H9 (cell line): ENCODE measurements around the gene MECP2. TPM values are rescaled to one million over a fixed set of nuclear protein-coding genes. Genes with fewer than 3 reads are reported as not detected.

Experiments used
- DNase-seq: peaks from one replicate; pipeline ENCODE4 v3.0.0-alpha.2; 2017
- H2AFZ ChIP-seq: one replicate; pipeline ENCODE4 v1.6.1; 2013; ENCODE audit warnings: mild to moderate bottlenecking, low read length, control low read depth, moderate library complexity
- H2AK5ac ChIP-seq: 2 replicates; pipeline ENCODE4 v1.6.1; 2013; ENCODE audit warnings: low read length, control low read depth, mixed read lengths; ENCODE audit not compliant: insufficient read length
- H2BK120ac ChIP-seq: one replicate; pipeline ENCODE4 v1.6.1; 2013; ENCODE audit warnings: low read depth, mild to moderate bottlenecking, low read length, control low read depth, inconsistent platforms; ENCODE audit not compliant: poor library complexity, severe bottlenecking
- H2BK12ac ChIP-seq: 2 replicates; pipeline ENCODE4 v1.6.1; 2013; ENCODE audit warnings: low read length, control low read depth, mixed read lengths, low read depth; ENCODE audit not compliant: insufficient read length
- H2BK15ac ChIP-seq: 2 replicates; pipeline ENCODE4 v1.6.1; 2013; ENCODE audit warnings: low read depth, low read length, control low read depth
- H2BK20ac ChIP-seq: one replicate; pipeline ENCODE4 v1.6.1; 2013; ENCODE audit warnings: low read depth, mild to moderate bottlenecking, low read length, control low read depth, inconsistent platforms; ENCODE audit not compliant: poor library complexity, severe bottlenecking
- H2BK5ac ChIP-seq: 2 replicates; pipeline ENCODE4 v1.6.1; 2013; ENCODE audit warnings: low read length, control low read depth, mixed read lengths; ENCODE audit not compliant: insufficient read length
- H3K14ac ChIP-seq: 2 replicates; pipeline ENCODE4 v1.6.1; 2013; ENCODE audit warnings: low read length, control low read depth; ENCODE audit not compliant: insufficient read depth
- H3K18ac ChIP-seq: 2 replicates; pipeline ENCODE4 v1.6.1; 2013; ENCODE audit warnings: low read depth, mild to moderate bottlenecking, mixed read lengths, low read length, control low read depth; ENCODE audit not compliant: insufficient read length
- H3K23ac ChIP-seq: 2 replicates; pipeline ENCODE4 v1.6.1; 2013; ENCODE audit warnings: low read length, control low read depth, mixed read lengths, low read depth; ENCODE audit not compliant: insufficient read length
- H3K23me2 ChIP-seq: 2 replicates; pipeline ENCODE4 v1.6.1; 2013; ENCODE audit warnings: low read depth, mild to moderate bottlenecking, mixed read lengths, low read length, control low read depth; ENCODE audit not compliant: insufficient read length, poor library complexity, severe bottlenecking
- H3K27ac ChIP-seq: 2 replicates; pipeline ENCODE4 v1.5.1; 2013; ENCODE audit warnings: low read length, control low read depth, mixed read lengths, low read depth; ENCODE audit not compliant: insufficient read length
- H3K27me3 ChIP-seq: 2 replicates; pipeline ENCODE4 v1.6.1; 2013; ENCODE audit warnings: low read length, control low read depth, inconsistent platforms; ENCODE audit not compliant: insufficient read depth
- H3K4ac ChIP-seq: 2 replicates; pipeline ENCODE4 v1.6.1; 2013; ENCODE audit warnings: low read depth, mild to moderate bottlenecking, control low read depth, inconsistent platforms, low read length, moderate library complexity
- H3K4me1 ChIP-seq: 2 replicates; pipeline ENCODE4 v1.6.1; 2013; ENCODE audit warnings: low read length, control low read depth, inconsistent platforms; ENCODE audit not compliant: insufficient read depth
- H3K4me2 ChIP-seq: 2 replicates; pipeline ENCODE4 v1.6.1; 2013; ENCODE audit warnings: low read length, control low read depth, mixed read lengths; ENCODE audit not compliant: insufficient read length, insufficient read depth
- H3K56ac ChIP-seq: 2 replicates; pipeline ENCODE4 v1.6.1; 2013; ENCODE audit warnings: low read depth, mild to moderate bottlenecking, mixed read lengths, low read length, control low read depth; ENCODE audit not compliant: insufficient read length
- H3K79me1 ChIP-seq: 2 replicates; pipeline ENCODE4 v1.6.1; 2013; ENCODE audit warnings: low read depth, mild to moderate bottlenecking, moderate library complexity, low read length, control low read depth, inconsistent platforms; ENCODE audit not compliant: insufficient read depth, poor library complexity, severe bottlenecking
- H3K79me2 ChIP-seq: 2 replicates; pipeline ENCODE4 v1.6.1; 2013; ENCODE audit warnings: low read length, control low read depth, inconsistent platforms; ENCODE audit not compliant: insufficient read depth
- H3K9ac ChIP-seq: 2 replicates; pipeline ENCODE4 v1.6.1; 2013; ENCODE audit warnings: low read length, control low read depth, mixed read lengths; ENCODE audit not compliant: insufficient read length; ENCODE audit errors: extremely low read depth
- H3K9me3 ChIP-seq: one replicate; pipeline ENCODE4 v1.6.1; 2013; ENCODE audit warnings: low read depth, low read length, inconsistent platforms; ENCODE audit not compliant: control insufficient read depth
- H3T11ph ChIP-seq: one replicate; pipeline ENCODE4 v1.6.1; 2013; ENCODE audit warnings: mild to moderate bottlenecking, low read length, control low read depth, inconsistent platforms
- H4K20me1 ChIP-seq: one replicate; pipeline ENCODE4 v1.6.1; 2013; ENCODE audit not compliant: control insufficient read depth, insufficient read length, insufficient read depth
- H4K5ac ChIP-seq: 2 replicates; pipeline ENCODE4 v1.6.1; 2013; ENCODE audit warnings: low read depth, mild to moderate bottlenecking, mixed read lengths, low read length, control low read depth; ENCODE audit not compliant: insufficient read length
- H4K8ac ChIP-seq: replicated peaks from 2 replicates; pipeline ENCODE4 v1.6.1; 2013; ENCODE audit warnings: low read length, control low read depth, mixed read lengths, low read depth; ENCODE audit not compliant: insufficient read length
- H4K91ac ChIP-seq: 2 replicates; pipeline ENCODE4 v1.6.1; 2013; ENCODE audit warnings: low read depth, mild to moderate bottlenecking, moderate library complexity, mixed read lengths, low read length, control low read depth; ENCODE audit not compliant: insufficient read length
- H3K27ac Mint-ChIP-seq, 3 experiments: 2 replicates in 2 of 3; 3 replicates in 1 of 3; pipeline ENCODE4 v1.8.0; 2020 to 2021; ENCODE audit warnings: mixed read lengths in 3 of 3, mild to moderate bottlenecking in 1 of 3, moderate library complexity in 1 of 3
- H3K27me3 Mint-ChIP-seq: 2 replicates; pipeline ENCODE4 v1.8.0; 2021; ENCODE audit warnings: low read depth, mild to moderate bottlenecking, moderate library complexity, mixed read lengths
- H3K36me3 Mint-ChIP-seq, 3 experiments: 2 replicates in 2 of 3; 3 replicates in 1 of 3; pipeline ENCODE4 v1.8.0; 2020 to 2021; ENCODE audit warnings: low read depth in 3 of 3, mixed read lengths in 3 of 3; ENCODE audit not compliant: insufficient read depth in 1 of 3
- H3K4me1 Mint-ChIP-seq, 2 experiments: 2 replicates each; pipeline ENCODE4 v1.8.0; 2020; ENCODE audit warnings: mixed read lengths in 2 of 2
- H3K4me3 Mint-ChIP-seq, 2 experiments: 2 replicates in 1 of 2; 3 replicates in 1 of 2; pipeline ENCODE4 v1.8.0; 2020 to 2021; ENCODE audit warnings: mild to moderate bottlenecking in 2 of 2, mixed read lengths in 2 of 2, moderate library complexity in 1 of 2
- H3K9me3 Mint-ChIP-seq, 2 experiments: 2 replicates in 1 of 2; 3 replicates in 1 of 2; pipeline ENCODE4 v1.8.0; 2020; ENCODE audit warnings: mild to moderate bottlenecking in 2 of 2, mixed read lengths in 2 of 2, moderate library complexity in 1 of 2
- WGBS: extraction: QIAGEN DNeasy Blood & Tissue Kit; methylation state at CpG from one replicate; pipeline ENCODE4 v1.1.7; 2013; ENCODE audit warnings: missing lambda C conversion rate, low lambda C conversion rate, mixed read lengths; ENCODE audit not compliant: insufficient read length; ENCODE audit errors: extremely low coverage; 5-methylcytosine and 5-hydroxymethylcytosine counted together
- total RNA-seq: library from RNA; stranded (reverse); gene quantifications from 2 replicates; pipeline ENCODE4 v1.2.1, GENCODE V29; 2021
- TF ChIP-seq, protein P1 (sequence below): fragments of 200-600 bp; sonication (generic); conservative IDR thresholded peaks from 3 replicates; pipeline ENCODE4 v1.8.0; 2021; ENCODE audit warnings: antibody characterized with exemption, mild to moderate bottlenecking

Gene MECP2
- total RNA-seq, 1 experiment from 2014 or later = 32.2 TPM

GRCh38 chrX:154113729-154114128 lies 16.2 kb upstream of the MECP2 start:
- Histone ChIP-seq H4K8ac (no peak overlapping the region), H3K4ac (no peak overlapping the region), H3K79me2 (no peaks in the 10 kb centered on the region), H4K20me1 (no peaks in the 10 kb centered on the region), H3T11ph (no peak overlapping the region), H2BK12ac (no peak overlapping the region), H3K9ac (no peak overlapping the region), H3K27ac (no peak overlapping the region), H2AFZ (no peak overlapping the region), H3K4me1 (no peaks in the 10 kb centered on the region), H3K79me1 (no peaks in the 10 kb centered on the region), H2BK20ac (no peak overlapping the region), H3K56ac (no peak overlapping the region), H2BK120ac (no peak overlapping the region), H2AK5ac (no peak overlapping the region), H3K14ac (no peak overlapping the region), H3K23ac (no peak overlapping the region), H3K4me2 (no peak overlapping the region), H3K9me3 (peaks cover 21% of the 10 kb centered on the region), H3K27me3 (no peaks in the 10 kb centered on the region; the same call in 1 of the 2 replicates), H2BK5ac (no peak overlapping the region), H4K91ac (no peak overlapping the region), H3K18ac (no peak overlapping the region), H3K23me2 (no peaks in the 10 kb centered on the region), H2BK15ac (no peak overlapping the region), H4K5ac (no peak overlapping the region)
- no peak for DNase-seq
- H3K27ac Mint-ChIP-seq = no peak overlapping the region
- peaks cover 0 to 5% of the 10 kb centered on the region in 2 experiments; a peak in 2 of 4 replicates for H3K4me1 Mint-ChIP-seq
- H3K36me3 Mint-ChIP-seq = peaks cover 0 to 12% (median 6%) of the 10 kb centered on the region in 3 experiments; a peak in 5 of 7 replicates
- H3K27me3 Mint-ChIP-seq = peaks cover 3% of the 10 kb centered on the region; the same call in 1 of the 2 replicates
- TF ChIP-seq, protein P1, sequence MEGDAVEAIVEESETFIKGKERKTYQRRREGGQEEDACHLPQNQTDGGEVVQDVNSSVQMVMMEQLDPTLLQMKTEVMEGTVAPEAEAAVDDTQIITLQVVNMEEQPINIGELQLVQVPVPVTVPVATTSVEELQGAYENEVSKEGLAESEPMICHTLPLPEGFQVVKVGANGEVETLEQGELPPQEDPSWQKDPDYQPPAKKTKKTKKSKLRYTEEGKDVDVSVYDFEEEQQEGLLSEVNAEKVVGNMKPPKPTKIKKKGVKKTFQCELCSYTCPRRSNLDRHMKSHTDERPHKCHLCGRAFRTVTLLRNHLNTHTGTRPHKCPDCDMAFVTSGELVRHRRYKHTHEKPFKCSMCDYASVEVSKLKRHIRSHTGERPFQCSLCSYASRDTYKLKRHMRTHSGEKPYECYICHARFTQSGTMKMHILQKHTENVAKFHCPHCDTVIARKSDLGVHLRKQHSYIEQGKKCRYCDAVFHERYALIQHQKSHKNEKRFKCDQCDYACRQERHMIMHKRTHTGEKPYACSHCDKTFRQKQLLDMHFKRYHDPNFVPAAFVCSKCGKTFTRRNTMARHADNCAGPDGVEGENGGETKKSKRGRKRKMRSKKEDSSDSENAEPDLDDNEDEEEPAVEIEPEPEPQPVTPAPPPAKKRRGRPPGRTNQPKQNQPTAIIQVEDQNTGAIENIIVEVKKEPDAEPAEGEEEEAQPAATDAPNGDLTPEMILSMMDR = no peak
- peaks cover 76 to 77% of the 10 kb centered on the region in 2 experiments for H3K9me3 Mint-ChIP-seq
- no peak overlapping the region for H3K4me3 Mint-ChIP-seq
- WGBS = no CpG with 5 or more reads among the region's 6 CpGs
